ENCODE results near the gene RNF138. TPM values are rescaled to one million over a fixed set of nuclear protein-coding genes. Genes with fewer than 3 reads are reported as not detected.

RNF138 gene
- total RNA-seq, 4 donors from 2014 or later, result 9.6 to 27.6 (median 17.9) TPM

GRCh38 chr18:32135625-32136024, 44.0 kb downstream of the RNF138 start:
- no peak for TF ChIP-seq POLR2AphosphoS5 (IDR thresholded peaks at IDR 0.05)
- TF ChIP-seq POLR2A (IDR thresholded peaks at IDR 0.05), result no peak
- TF ChIP-seq CTCF (IDR thresholded peaks at IDR 0.05), result no peak
- TF ChIP-seq EP300 (IDR thresholded peaks at IDR 0.05), result no peak
- Histone ChIP-seq H3K27ac (no peak overlapping the region), H3K9me3 (no peaks in the 10 kb centered on the region), H3K4me3 (no peak overlapping the region), H3K27me3 (no peaks in the 10 kb centered on the region), H3K36me3 (peaks cover 0 to 32% of the 10 kb centered on the region in 2 donors), H3K4me1 (no peaks in the 10 kb centered on the region)
- no peak for ATAC-seq
- 60 to 81% methylated on average over 1 to 2 of the region's 2 CpGs for WGBS, 2 donors (ENCODE audit: low coverage in 1 of 2)

DNA sequence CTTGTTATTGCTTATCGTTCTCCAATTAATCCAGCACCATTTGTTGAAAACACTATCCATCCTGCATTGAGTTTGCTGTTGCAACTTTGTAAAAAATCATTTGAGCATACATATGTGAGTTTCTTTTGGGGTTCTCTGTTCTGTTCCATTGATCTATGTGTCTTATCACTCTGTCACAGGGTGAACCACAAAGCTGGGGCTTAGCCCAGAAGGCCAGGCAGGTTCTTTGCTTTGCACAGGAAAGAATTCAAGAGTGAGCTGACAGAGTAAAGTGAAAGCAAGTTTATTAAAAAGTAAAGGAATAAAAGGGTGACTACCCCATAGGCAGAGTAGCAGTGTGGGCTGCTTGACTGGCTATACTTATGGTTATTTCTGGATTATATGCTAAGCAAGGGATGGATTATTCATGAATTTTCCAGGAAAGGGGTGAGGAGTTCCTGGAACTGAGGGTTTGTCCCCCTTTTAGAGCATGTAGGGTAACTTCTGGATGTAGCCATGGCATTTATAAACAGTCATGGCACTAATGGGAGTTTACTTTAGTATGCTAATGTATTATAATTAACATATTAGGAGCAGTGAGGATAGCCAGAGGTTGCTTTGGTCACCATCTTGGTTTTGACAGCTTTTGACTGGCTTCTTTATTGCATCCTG, 46.8 kb downstream of the RNF138 start:
- H3K4me1 ChIP-seq, result no peaks in the 10 kb centered on the region
- H3K27ac ChIP-seq, result no peak overlapping the region
- H3K36me3 ChIP-seq, result peaks cover 0 to 6% of the 10 kb centered on the region in 2 donors
- no peaks in the 10 kb centered on the region for H3K27me3 ChIP-seq
- H3K9me3 ChIP-seq, result no peaks in the 10 kb centered on the region
- H3K4me3 ChIP-seq, result no peak overlapping the region
- no peak for TF ChIP-seq POLR2AphosphoS5 (IDR thresholded peaks at IDR 0.05)
- TF ChIP-seq EP300 (IDR thresholded peaks at IDR 0.05), result no peak
- no peak for TF ChIP-seq POLR2A (IDR thresholded peaks at IDR 0.05)
- TF ChIP-seq CTCF (IDR thresholded peaks at IDR 0.05), result no peak
- ATAC-seq, result no peak
- 45 to 67% methylated on average over 1 of the region's 1 CpG for WGBS, 2 donors (ENCODE audit: low coverage in 1 of 2)

- Histone ChIP-seq H3K36me3 (no peaks in the 10 kb centered on the region), H3K4me1 (no peaks in the 10 kb centered on the region), H3K4me3 (no peak overlapping the region), H3K27ac (no peak overlapping the region), H3K9me3 (no peaks in the 10 kb centered on the region), H3K27me3 (no peaks in the 10 kb centered on the region)
- ATAC-seq, result no peak
- TF ChIP-seq CTCF (IDR thresholded peaks at IDR 0.05) (no peak), EP300 (IDR thresholded peaks at IDR 0.05) (no peak), POLR2A (IDR thresholded peaks at IDR 0.05) (no peak), POLR2AphosphoS5 (IDR thresholded peaks at IDR 0.05) (no peak)
- WGBS, 2 donors (ENCODE audit: low coverage in 1 of 2), result no CpG with 5 or more reads among the region's 24 CpGs
Observed at GRCh38 chr18:32139835-32140283, 48.2 kb downstream of the RNF138 start.

DNA sequence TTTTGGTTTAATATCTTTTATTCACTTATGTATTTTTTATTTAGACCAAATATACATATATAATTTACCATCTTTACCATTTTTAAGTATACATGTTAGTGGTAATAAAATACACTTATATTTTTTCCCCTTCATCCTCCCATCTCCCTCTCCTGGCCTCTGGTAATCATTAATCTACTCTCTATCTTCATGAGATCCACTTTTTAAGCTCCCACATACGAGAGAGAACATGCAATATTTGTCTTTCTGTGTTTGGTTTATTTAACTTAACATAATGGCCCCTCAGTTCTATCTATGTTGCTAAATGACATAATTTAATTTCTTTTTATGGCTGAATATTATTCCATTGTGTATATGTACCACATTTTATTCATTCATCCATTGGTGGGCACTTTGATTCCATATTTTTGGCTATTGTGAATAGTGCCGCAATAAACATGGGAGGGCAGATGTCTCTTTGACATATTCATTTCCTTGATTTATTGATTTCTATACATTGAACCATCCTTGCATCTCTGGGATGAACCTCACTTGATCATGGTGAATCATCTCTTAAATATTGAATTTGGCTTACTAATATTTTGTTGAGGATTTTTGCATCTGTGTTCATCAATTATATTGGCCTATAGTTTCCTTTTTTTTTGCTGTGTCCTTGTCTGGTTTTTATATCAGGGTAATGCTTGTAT, 56.7 kb downstream of the RNF138 start:
- WGBS, 2 donors (ENCODE audit: low coverage in 1 of 2), result 52 to 66% methylated on average over 2 of the region's 2 CpGs
- no peaks in the 10 kb centered on the region for H3K36me3 ChIP-seq
- no peaks in the 10 kb centered on the region for H3K27me3 ChIP-seq
- no peaks in the 10 kb centered on the region for H3K9me3 ChIP-seq
- H3K4me1 ChIP-seq, result no peaks in the 10 kb centered on the region
- no peak overlapping the region for H3K4me3 ChIP-seq
- no peak for TF ChIP-seq POLR2A (IDR thresholded peaks at IDR 0.05)
- TF ChIP-seq EP300 (IDR thresholded peaks at IDR 0.05), result no peak
- TF ChIP-seq POLR2AphosphoS5 (IDR thresholded peaks at IDR 0.05), result no peak
- TF ChIP-seq CTCF (IDR thresholded peaks at IDR 0.05), result no peak
- ATAC-seq, result no peak
- no peak overlapping the region for H3K27ac ChIP-seq

All from gastroesophageal sphincter (tissue), 4 donors.